ENCODE data around the gene MPZL1. TPM values are rescaled to one million over a fixed set of nuclear protein-coding genes. Genes with fewer than 3 reads are reported as not detected.

Gene MPZL1
- total and polyA plus RNA-seq, 8 donors: 6.3 to 46.6 (median 19.2) TPM

- Histone ChIP-seq H3K9me3 (no peaks in the 10 kb centered on the region), H3K27me3 (no peaks in the 10 kb centered on the region), H3K36me3 (no peaks in the 10 kb centered on the region), H3K27ac (no peak overlapping the region), H3K4me3 (no peak overlapping the region), H3K4me1 (no peaks in the 10 kb centered on the region)
- TF ChIP-seq CTCF (IDR thresholded peaks at IDR 0.05): no peak
- FAIRE-seq: no peak
- intact Hi-C loops (cut with DNase I): no loop called here
- WGBS, 2 donors: 55 to 61% methylated on average over 4 of the region's 4 CpGs
- DNase-seq: no peak
- no peak for ATAC-seq
Observed at GRCh38 chr1:167690053-167690452, 31.7 kb upstream of the MPZL1 start.

- no peak overlapping the region for H3K27ac ChIP-seq
- peaks cover 0 to 3% (median 0%) of the 10 kb centered on the region in 3 donors for H3K4me1 ChIP-seq
- intact Hi-C loops (cut with DNase I): no loop called here
- no peaks in the 10 kb centered on the region for H3K9me3 ChIP-seq
- TF ChIP-seq CTCF (IDR thresholded peaks at IDR 0.05): no peak
- H3K4me3 ChIP-seq: no peak overlapping the region
- no peaks in the 10 kb centered on the region for H3K27me3 ChIP-seq
- no peak for ATAC-seq
- FAIRE-seq: no peak
- DNase-seq: no peak
- H3K36me3 ChIP-seq: no peaks in the 10 kb centered on the region
- 67 to 70% methylated on average over 7 of the region's 7 CpGs for WGBS, 2 donors
Observed at GRCh38 chr1:167693425-167694045, 28.2 kb upstream of the MPZL1 start.

GRCh38 chr1:167694691-167695090 lies 27.1 kb upstream of the MPZL1 start:
- Histone ChIP-seq H3K36me3 (no peaks in the 10 kb centered on the region), H3K9me3 (no peaks in the 10 kb centered on the region), H3K4me3 (no peak overlapping the region), H3K27ac (no peak overlapping the region), H3K27me3 (no peaks in the 10 kb centered on the region), H3K4me1 (peaks cover 0 to 3% (median 0%) of the 10 kb centered on the region in 3 donors)
- ATAC-seq (no peak), DNase-seq (no peak), FAIRE-seq (no peak)
- WGBS, 2 donors: 68 to 75% methylated on average over 2 of the region's 2 CpGs
- no peak for TF ChIP-seq CTCF (IDR thresholded peaks at IDR 0.05)
- intact Hi-C loops (cut with DNase I): no loop called here

- H3K27me3 ChIP-seq: no peaks in the 10 kb centered on the region
- 77 to 83% methylated on average over 2 of the region's 2 CpGs for WGBS, 2 donors
- no peak overlapping the region for H3K27ac ChIP-seq
- no peak for ATAC-seq
- no peaks in the 10 kb centered on the region for H3K9me3 ChIP-seq
- intact Hi-C loops (cut with DNase I): no loop called here
- DNase-seq: no peak
- no peak for TF ChIP-seq CTCF (IDR thresholded peaks at IDR 0.05)
- H3K4me3 ChIP-seq: no peak overlapping the region
- no peaks in the 10 kb centered on the region for H3K36me3 ChIP-seq
- FAIRE-seq: no peak
- peaks cover 0 to 3% (median 0%) of the 10 kb centered on the region in 3 donors for H3K4me1 ChIP-seq
Observed at GRCh38 chr1:167695147-167695546, 26.6 kb upstream of the MPZL1 start.

- ATAC-seq (no peak), FAIRE-seq (no peak), DNase-seq (no peak)
- peaks cover 0 to 3% (median 0%) of the 10 kb centered on the region in 3 donors for H3K4me1 ChIP-seq
- no peaks in the 10 kb centered on the region for H3K27me3 ChIP-seq
- TF ChIP-seq CTCF (IDR thresholded peaks at IDR 0.05): no peak
- no peak overlapping the region for H3K27ac ChIP-seq
- WGBS, 2 donors: 87 to 92% methylated on average over 7 of the region's 7 CpGs
- no peaks in the 10 kb centered on the region for H3K36me3 ChIP-seq
- intact Hi-C loops (cut with DNase I): no loop called here
- H3K9me3 ChIP-seq: no peaks in the 10 kb centered on the region
- no peak overlapping the region for H3K4me3 ChIP-seq
Observed at GRCh38 chr1:167695756-167696561, 25.8 kb upstream of the MPZL1 start.

Measured in pancreas (tissue), 10 donors.